NCI-H2029 (cell line): ENCODE measurements around the gene MED13L.
A peak's percentile ranks its signal among the peaks of the same experiment; 100 is the strongest.

Experiments
- DNase-seq: peaks from one replicate; lab custom pipeline; 2025; lab: John Stamatoyannopoulos, UW

Gene MED13L

DNA sequence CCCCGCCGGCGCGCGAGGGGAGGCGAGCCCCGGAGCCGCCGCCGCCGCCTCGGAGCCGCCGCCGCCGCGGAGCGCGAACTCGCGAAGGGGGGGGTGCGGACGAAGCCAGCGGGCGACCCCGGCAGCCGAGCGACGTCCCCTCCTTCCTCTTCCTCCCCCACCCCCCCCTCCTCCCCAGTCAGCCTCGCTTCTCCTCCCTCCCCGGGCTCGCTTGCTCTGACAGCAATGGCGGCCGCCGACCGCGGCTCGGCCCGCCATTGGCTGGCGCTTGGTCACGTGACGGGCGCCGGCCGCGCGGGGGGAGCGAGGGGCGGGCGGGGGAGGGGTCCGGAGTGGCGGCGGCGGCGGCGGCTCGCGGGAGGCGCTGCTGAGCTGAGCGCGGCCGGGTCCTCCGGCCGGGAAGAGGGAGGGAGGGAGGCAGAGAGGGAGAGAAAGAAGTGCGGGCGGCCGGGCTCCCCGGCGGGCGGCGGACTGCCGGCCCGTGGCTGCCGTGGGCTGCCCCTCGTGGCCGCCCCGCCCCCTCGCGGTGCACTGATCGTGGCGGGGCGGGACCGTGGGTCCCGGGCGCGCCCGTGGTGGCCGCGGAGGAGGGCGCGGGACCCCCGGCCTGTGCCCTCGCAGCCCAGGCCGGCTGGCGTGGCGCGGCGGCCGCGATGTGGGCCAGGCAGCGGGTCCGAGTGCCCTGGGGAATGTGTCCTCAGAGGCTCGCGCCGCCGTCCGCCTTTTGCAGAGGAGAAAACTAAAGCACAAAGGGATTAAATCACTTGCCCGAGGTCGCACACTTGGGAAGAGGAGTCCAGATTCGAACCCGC lies at the start of gene MED13L:
TSS of gene MED13L (minus strand) at position 227 of the 812 bp plus-strand sequence. CDS start 562 bp downstream, outside the sequence.
- peak; percentile 80 for DNase-seq

DNA sequence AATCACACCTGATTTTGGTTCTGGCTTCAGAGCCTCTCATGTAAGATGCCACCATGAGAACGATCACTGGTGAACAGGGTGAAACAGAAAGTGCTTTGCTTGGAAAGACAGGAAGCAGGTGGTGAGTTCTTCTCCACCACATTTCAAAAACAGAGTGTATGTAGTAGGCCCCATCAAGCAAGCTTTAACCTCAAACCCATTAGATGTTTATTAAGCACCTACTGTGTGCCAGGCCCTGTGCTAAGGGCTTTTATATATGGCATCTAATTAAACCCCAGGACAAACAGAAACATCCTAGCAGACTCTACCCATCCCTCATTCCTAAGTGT lies 47.8 kb upstream of the MED13L start:
- no peak for DNase-seq

DNA sequence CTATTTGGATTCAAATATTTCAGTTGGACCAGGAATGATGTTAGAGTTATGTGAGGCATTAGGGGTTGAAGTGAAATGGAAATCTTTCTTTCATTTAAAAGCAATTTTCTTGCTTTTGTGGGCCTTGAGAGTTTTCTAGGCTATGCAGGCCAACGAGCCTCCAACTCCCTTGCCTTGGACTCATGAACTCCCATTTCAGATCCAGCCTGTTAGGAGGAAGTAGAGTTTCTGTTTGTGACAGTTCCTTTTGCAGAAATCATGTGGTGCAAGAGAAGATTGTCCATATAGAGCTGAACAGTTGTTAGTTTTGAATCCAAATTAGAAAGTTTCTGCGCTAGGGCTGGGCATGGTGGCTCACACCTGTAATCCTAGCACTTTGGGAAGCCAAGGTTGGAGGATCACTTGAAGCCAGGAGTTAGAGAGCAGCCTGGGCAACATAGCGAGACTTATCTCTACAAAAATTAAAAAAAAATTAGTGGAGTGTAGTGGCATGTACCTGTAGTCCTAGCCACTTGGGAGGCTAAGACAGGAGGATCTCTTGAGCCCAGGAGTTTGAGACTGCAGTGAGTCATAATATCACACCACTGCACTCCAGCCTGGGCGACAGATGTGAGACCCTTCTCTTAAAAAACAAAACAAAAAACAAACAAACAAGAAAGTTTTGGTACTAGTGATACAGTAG lies 47.3 kb upstream of the MED13L start:
- DNase-seq: no peak

DNA sequence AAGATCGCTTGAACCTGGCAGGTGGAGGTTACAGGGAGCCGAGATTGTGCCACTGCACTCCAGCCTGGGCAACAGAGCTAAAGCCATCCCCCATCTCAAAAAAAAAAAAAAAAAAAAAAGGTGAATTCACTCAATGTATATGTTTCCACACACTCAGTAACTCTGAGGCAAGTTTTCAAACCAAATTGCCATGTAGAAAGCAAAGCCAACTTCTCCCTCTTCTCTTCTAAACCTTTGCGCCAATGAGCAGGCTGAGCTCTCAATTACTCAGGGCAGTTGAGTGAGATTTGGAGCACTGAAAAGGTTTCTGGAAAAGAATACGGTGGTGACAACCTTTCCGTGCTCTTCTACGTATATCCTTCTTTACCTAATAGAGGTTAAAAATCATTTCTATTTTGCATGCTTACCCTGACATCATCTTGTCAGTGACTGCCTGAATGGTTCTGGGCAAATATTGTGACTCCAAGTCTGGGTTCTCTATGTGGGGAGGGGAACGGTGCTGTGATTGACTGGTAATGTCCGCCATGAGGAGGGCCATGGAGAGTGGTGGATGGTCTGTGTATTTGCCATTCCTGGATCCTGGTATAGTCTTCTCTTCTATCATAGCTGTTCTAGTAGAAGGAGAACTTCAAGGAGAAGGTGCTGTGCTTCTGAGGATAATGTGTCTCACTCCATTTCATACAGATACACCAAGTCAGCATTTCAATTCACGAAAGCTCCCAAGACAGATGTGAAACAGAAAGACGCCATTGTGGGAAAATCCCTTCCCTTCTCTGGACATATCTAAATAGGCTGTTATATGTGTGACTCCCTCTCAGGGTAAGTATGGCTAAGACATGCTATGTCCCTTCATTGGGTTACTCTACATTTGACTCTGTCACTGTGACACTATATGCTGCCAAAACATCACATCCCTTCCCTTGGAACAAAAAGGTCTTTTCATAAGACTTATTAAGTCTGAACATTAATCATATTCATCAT lies 46.2 kb upstream of the MED13L start:
- DNase-seq: no peak

DNA sequence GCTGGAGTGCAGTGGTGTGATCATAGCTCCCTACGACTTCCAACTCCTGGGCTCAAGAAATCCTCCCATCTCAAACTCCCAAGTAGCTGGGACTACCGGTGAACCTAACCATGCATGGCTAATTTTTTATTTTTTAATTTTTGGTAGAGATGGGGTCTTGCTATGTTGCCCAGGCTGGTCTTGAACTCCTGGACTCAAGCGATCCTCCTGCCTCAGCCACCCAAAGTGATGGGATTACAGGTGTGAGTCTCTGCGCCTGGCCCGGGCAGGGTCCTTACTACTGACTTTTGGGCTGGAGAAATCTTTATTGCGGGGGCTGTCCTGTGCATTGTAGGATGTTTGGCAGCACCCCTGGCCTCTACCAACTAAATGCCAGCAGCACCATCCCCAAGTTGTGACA lies 44.4 kb upstream of the MED13L start:
- DNase-seq: no peak

DNA sequence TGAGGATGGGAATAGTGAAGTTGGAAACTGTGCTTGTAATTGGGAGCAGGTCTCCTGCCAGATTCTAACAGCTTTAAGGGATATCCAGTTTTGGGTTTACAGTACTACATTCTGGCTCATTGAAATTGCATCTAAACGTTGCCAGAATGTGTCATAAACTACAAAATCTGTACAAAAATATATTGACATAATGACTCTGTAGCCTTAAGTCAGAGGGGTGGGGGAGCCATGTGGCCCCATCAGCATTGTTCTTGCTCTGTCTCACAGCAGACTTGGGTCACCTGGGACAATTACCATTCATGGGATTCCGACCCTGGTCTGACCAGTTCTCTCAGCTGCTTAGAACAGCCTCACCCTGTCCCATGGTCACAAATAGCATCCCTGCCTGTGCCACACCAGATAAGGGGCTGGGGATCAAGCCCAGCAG lies 43.3 kb upstream of the MED13L start:
- no peak for DNase-seq

DNA sequence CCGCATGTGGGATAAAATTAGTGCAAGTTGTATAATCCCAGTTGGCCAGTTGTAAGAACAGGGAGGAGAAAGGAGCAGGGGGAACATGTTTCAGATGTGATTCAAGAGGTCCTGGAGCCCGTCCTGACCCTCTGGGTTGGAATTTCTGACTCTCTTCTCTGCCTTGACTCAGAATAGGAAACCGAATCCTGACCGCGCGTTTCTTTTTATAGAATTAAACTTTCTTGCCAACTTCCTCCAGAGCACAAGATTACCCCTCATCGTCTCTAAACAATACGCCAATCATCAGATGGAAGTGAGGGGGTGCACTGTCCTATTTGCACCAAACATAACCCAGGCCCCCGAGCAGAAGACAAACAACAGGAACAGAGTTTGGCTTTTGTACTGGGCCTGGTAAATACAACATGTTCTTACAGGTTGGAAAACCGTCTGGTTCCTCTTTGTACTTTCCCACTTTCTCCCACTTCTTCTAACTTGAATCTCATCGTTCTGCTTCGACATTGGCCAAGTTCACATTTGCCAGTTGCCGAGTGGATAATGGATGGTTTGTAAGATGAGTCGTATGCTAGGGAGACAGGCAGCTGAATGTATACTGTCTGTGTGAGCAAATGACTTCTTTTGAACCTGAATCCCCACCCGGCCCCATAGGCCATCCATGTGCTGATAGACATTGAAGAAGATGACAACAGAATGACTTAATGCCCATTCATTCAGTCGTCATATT lies 42.6 kb upstream of the MED13L start:
- DNase-seq: no peak

DNA sequence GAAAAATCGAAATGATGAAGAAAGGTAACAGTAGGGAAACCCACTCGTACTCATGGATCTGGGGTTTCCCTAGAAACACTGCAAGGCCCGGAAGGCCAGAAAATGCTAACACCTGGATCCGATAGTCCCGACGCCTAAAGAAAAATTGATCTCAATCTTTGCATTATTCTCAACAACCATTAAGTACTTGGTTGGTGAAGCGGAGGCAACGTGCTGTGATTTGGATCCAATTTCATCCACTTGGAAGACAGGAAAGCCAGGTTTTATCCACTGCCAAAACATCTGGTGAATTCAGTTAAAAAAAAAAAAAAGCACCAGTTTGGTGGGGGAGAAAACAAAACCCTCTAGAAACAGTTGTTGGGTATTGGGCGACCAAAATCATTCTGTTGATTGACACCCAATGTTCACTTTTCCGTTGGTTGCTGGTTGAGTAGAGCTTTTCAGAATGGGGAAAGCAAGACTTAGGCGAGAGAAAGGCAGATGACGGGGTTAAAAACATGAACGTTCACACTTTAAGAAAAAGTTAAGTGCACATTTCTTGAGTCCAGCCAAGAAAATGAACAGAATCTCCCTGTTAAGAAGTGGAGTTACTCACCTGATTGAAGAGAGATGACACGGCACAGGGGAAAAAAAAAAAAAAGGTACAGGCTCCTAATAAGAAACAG lies 41.9 kb upstream of the MED13L start:
- DNase-seq: no peak

DNA sequence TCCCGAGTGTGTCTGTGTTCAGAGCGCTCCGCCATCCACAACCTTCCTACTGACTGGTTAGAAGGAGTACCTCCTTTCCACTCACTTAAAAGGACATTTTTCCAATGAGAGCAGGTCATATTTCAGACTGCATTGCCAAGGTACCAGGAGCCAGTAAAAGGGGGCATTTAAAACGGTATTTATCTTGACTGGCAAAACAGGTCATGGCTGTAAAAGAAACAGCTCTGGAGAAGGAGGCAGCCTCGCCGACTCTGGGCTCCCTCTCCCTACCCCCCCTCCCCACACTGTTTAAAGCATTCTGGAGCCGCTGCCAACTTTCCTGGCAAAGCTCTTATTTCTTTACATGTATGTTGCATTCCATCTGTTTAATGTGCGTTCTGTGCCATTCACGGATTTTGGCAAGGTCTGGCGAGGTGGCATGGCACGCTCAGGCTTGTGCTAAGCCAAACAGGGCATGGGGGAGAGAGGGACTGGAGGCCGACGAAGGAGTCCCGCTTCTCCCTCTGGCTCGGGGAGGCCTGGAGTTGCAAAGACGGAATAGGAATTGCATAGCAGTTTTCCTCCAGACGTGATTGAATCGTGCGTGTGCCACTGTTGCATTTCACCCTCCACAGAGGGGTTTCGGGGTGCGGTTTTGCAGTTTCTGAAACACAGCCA lies 41.2 kb upstream of the MED13L start:
- peak; percentile 64 for DNase-seq

DNA sequence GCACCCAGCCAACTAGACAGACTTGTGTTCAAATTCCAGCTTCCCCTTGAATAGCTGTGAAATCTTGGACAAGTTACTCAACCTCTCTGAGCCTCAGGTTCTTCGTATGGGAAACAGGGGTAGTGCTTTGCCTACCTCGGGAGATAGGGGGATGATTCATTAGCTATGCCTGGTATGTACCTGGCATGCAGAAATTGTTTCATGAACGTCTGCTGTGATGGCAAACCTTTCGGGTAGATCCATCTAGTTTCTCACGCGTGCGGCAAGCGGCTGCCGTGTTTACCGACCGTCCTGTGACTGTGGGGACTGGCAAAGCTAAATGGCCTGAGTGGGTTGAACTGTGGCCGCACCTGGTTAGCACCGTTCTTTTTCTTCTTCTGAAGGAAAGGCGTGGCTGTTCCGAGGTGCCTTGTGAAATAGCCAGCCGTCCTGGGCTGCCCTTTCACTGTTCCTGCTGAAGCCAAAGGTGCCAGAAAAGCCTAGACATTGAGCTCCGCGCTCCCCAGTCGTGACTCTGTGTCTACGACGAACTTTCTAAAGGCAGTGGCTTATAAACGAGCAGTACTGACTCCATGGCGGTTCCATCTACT lies 40.6 kb upstream of the MED13L start:
- no peak for DNase-seq

DNA sequence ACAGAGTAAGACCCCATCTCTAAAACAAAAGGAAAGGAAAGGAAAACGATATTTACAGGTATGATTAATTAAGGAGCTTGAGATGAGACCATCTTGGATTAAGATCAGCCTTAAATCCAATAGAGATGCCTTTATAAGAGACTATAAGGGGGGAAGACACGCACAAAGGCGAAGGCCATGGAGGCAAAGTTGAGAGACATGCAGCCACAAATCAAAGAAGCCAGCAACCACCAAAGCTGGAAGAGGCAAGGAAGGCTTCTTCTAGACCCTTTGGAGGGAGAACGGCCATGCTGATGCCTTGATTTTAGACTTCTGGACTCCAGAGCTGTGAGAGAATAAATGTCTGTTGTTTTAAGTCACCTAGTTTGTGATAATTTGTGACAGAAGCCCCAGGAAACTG lies 39.6 kb upstream of the MED13L start:
- DNase-seq: no peak

DNA sequence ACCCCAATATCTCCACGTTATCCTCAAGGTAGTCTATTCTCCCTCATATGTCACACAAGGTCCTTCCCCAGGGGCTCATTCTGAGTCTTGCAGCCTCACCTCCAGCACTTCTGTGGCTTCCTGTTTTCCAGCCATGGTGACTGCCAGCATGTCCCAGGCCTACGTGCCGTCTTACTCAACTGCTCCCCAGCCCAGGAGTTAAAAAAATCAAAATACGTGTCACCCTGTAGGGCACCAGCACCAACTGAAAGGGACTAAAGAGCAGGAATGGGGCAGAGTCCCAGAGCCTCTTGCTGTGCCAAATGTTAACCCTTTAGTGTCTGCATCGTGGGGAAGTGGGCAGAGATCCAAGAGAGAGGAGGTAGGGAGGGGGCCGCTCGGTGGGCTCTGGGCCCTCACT lies 37.0 kb upstream of the MED13L start:
- DNase-seq: no peak

DNA sequence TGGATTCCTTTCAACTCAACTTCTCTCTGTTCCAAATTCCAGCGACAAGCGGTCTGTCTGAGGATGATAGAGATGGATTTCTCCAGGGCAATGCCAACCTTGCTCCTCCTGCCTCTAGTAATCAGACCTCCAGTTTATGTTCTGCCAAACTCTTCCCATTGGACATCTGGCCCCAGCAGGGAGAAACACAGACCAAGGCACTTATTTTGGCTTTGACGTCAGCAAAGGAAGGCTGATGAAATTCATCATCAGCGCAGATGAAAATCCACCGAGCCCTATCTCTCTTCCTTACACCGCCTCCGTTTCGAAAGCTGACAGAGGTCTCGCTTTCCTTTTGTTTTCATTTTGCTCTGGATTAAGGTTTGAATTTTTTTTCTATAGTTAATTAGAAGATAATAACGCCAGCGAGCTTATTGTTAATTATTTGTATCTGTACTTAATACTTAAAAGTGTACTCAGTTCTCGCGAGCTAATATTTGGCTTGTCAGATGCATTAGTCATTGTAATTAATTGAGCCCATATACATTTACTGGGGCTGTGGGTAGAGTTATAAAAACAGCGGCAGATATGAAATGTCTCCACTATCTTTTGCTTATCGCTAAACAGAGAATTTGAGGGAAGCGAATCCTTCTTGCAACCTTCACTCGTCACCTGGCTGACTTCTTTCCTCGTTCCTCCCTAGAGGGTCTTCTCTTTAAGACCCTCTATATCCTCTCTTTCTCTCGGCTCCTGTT lies 35.9 kb upstream of the MED13L start:
- no peak for DNase-seq

DNA sequence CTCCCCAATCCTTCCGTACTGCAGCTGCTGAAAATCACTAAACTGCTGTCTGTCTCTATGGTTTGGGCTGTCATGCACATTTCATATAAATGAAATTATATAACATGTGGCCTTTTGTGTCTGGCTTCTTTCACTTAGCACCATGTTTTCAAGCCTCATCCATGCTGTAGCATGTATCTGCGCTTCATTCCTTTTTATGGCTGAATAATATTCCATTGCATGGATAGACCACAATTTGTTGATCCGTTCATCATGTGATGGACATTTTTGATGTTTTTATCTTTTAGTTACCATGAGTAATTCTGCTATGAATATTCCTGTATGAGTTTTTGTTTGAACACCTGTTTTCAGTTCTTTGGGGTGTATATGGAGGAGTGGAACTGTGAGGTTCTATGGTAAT lies 32.6 kb upstream of the MED13L start:
- no peak for DNase-seq

DNA sequence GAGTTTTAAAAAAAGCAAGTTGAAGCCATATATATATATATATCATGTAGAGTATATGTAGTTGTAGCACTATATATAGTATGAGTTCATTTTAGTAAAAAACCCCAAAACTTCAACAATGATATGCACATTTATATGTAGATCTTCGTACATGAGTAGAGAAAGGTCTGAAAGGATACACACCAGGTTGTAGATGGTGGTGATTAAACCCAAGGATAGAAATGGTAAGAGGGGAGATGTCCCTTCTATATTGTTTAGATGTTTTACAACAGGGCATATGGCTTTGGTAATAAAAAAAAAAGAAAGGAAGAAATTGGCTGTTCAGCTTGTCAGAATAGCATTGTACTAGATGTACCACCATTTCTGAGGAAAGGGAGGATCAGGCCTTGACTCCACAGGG lies 31.9 kb upstream of the MED13L start:
- DNase-seq: no peak

DNA sequence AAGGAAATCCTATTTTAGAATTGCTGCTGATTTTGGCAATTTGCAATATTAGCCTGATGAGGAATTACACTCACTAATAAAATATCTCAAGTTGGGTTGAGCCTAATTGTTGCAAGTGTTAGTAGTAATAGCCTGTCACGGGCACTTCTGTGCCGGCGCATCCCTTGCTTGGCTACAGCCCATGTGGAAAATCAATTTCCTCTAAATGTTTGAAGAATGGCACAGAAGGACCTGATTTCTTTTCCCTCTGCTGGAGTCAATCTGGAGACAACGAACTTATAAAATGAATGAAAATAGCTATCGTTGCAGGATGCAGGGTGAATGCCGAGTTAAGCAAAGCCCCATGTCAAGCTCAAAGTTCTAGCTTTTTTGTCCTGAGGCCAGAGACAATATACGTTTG lies 31.2 kb upstream of the MED13L start:
- DNase-seq: no peak

DNA sequence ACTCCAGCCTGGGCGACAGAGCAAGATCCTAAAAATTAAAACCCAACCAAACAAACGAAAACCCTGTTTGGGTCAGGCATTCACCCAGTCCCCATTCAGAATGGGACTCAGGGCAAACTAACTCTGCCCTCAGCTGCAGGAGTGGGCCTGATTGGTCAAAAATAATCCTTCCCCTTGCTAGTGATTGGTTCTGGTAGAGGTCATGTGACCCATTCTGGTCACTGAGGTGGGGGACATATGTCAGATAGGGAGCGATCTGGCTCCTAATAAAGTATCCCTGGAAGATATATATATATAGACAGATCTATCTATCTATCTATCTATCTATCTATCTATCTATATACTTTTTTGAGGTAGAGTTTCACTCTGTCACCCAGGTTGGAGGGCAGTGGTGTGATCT lies 29.5 kb upstream of the MED13L start:
- no peak for DNase-seq

DNA sequence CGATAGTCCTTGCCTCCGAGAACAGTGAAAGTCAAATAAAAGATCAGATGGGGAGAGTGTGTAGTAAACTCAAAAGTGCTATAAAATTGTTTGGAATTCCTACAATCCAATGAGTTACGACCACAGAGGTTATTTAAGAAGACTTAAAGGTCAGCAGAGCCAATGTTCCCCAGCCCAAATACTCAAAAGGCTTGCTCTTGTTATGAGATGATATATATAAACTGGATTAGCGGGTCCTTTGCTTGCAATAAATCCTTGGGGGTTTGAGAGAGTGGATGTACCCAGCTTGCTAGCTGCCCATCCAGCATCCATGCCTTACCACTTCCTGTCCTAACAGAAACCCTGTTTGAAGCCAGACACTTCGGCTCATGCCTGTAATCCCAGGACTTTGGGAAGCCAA lies 29.0 kb upstream of the MED13L start:
- DNase-seq: no peak

DNA sequence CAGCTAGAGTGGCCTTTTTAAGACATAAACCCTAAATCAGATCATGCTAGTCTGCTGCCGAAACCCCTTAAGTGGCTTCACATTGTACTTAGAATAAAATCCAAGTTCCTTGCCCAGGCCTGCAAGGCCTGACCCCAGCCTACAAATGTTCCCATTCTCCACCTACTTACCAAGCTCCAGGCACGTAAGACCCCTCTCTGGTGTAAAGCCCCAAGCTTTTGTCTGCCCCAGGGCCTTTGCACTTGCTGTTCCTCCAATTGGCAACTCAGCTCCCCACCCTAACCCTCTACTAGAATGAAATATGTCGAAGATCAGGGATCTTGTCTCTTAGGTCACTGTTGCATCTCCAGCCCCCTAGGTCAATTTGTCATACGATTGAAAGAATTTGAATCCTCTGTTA lies 27.1 kb upstream of the MED13L start:
- no peak for DNase-seq

DNA sequence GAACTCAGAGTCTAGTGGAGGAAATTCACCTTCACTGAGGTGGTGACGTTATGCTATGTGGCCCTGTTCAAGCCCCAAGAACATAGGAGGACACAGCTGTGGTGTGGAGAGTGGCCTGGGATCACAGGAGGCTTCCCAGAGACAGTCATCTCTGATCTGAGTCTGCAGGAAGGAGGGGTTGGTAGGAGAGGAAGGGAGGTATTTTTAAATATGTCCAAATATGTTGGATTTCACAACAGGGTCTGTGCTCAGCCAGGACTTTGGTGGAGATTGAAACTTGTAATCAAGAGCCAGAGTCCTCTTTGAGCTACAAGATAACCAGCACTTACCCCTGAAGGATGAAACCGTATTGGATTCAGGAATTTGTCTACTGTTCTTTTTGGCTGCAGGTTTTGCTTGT lies 26.4 kb upstream of the MED13L start:
- no peak for DNase-seq
